22Rv1 (cell line): ENCODE results near the gene KLF13.

Source experiments
- ZFX ChIP-seq: fragments of 450-650 bp; IDR thresholded peaks from 2 replicates; pipeline ENCODE4 v1.6.1; 2017; ENCODE audit warnings: antibody characterized with exemption, borderline replicate concordance
- TF ChIP-seq, protein P1 (sequence below): fragments of 450-650 bp; IDR thresholded peaks from 2 replicates; pipeline ENCODE4 v1.5.1; 2017; ENCODE audit warnings: mild to moderate bottlenecking

- TF ChIP-seq, protein P1, sequence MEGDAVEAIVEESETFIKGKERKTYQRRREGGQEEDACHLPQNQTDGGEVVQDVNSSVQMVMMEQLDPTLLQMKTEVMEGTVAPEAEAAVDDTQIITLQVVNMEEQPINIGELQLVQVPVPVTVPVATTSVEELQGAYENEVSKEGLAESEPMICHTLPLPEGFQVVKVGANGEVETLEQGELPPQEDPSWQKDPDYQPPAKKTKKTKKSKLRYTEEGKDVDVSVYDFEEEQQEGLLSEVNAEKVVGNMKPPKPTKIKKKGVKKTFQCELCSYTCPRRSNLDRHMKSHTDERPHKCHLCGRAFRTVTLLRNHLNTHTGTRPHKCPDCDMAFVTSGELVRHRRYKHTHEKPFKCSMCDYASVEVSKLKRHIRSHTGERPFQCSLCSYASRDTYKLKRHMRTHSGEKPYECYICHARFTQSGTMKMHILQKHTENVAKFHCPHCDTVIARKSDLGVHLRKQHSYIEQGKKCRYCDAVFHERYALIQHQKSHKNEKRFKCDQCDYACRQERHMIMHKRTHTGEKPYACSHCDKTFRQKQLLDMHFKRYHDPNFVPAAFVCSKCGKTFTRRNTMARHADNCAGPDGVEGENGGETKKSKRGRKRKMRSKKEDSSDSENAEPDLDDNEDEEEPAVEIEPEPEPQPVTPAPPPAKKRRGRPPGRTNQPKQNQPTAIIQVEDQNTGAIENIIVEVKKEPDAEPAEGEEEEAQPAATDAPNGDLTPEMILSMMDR = no peak
- TF ChIP-seq ZFX = no peak
Measured at GRCh38 chr15:31360158-31360561, 33.5 kb downstream of the KLF13 start.
